Right renal cortex interstitium (tissue), 3 donors: Measurements from ENCODE around the gene TES. TPM values are rescaled to one million over a fixed set of nuclear protein-coding genes. Genes with fewer than 3 reads are reported as not detected.
"Not testable (repeated sequence)": the region's sequence is repeated elsewhere in the genome, so short reads cannot be mapped to it uniquely, and the experiment has no call there.

Source experiments
- DNase-seq, 3 donors: peaks; one replicate each; pipeline ENCODE4 v3.0.0-alpha.2; 2013; ENCODE audit warnings: low read depth in 3 of 3, low spot score in 2 of 3
- polyA plus RNA-seq, 3 donors: library from polyadenylated mRNA; unstranded; fragments of 120-200 nt; gene quantifications; one replicate each; pipeline ENCODE4 v1.2.1, GENCODE V29; 2013; ENCODE audit not compliant: insufficient read length in 3 of 3

The TES gene
- polyA plus RNA-seq, 3 donors: 75.5 to 80.6 (median 80.4) TPM

- no peak for DNase-seq
These were observed 68.9 kb downstream of the TES start for GRCh38 chr7:116279217-116279616.

- no peak for DNase-seq
These were observed 70.5 kb downstream of the TES start for GRCh38 chr7:116280803-116281202.

- DNase-seq: no peak
These were observed 73.4 kb downstream of the TES start for GRCh38 chr7:116283595-116284204.

- no peak for DNase-seq
These were observed 74.1 kb downstream of the TES start for GRCh38 chr7:116284390-116284789.

GRCh38 chr7:116285252-116285651 lies 74.9 kb downstream of the TES start:
- no peak for DNase-seq

- DNase-seq: no peak
These were observed 80.4 kb downstream of the TES start for GRCh38 chr7:116290740-116291139.

GRCh38 chr7:116291937-116292336 lies 81.6 kb downstream of the TES start:
- no peak for DNase-seq

GRCh38 chr7:116292381-116292780 lies 82.0 kb downstream of the TES start:
- DNase-seq: no peak

GRCh38 chr7:116293139-116293538 lies 82.8 kb downstream of the TES start:
- DNase-seq: no peak

GRCh38 chr7:116293633-116294032 lies 83.3 kb downstream of the TES start:
- no peak for DNase-seq

GRCh38 chr7:116295903-116296302 lies 85.6 kb downstream of the TES start:
- DNase-seq: not testable (repeated sequence)

- DNase-seq: no peak
These were observed 87.7 kb downstream of the TES start for GRCh38 chr7:116298055-116298454.

- DNase-seq: no peak
These were observed 88.2 kb downstream of the TES start for GRCh38 chr7:116298576-116298975.

- no peak for DNase-seq
These were observed 95.4 kb downstream of the TES start for GRCh38 chr7:116305485-116306408.

- no peak for DNase-seq
These were observed 96.2 kb downstream of the TES start for GRCh38 chr7:116306409-116307048.

GRCh38 chr7:116307253-116307652 lies 96.9 kb downstream of the TES start:
- no peak for DNase-seq

Other genes starting within 250 kb of the TES start
- gene TFEC, start 179.8 kb upstream of the TES start, polyA plus RNA-seq: 10 to 100 TPM; 29.9 to 34.3 (median 31.1) TPM